ENCODE results near the gene ADCY2. TPM values are rescaled to one million over a fixed set of nuclear protein-coding genes. Genes with fewer than 3 reads are reported as not detected.

The ADCY2 gene
- total and polyA plus RNA-seq, 2 of the 13 experiments (the other 11 are each of a cell fraction or from before 2014, with no cell fraction given), result not detected

DNA sequence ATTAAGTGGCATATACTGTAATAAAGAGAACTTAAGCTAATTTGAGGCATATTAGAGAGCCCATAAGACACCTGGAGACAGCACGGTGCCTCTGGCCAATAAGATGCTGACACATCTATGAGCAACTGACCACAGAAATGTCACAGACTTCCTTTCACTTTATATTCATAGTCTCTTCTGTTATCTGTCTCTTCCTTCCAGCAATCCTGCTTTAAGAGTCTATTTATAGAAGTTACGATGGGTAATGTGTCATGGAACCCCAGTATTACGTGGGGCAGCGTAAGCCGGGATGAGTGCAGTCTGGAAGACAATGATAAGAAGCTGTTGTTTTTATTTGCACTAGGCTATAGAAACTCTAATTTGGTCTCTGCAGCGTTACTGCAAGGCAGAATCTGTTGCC, 318.2 kb downstream of the ADCY2 start (continued):
- TF ChIP-seq, protein P1, sequence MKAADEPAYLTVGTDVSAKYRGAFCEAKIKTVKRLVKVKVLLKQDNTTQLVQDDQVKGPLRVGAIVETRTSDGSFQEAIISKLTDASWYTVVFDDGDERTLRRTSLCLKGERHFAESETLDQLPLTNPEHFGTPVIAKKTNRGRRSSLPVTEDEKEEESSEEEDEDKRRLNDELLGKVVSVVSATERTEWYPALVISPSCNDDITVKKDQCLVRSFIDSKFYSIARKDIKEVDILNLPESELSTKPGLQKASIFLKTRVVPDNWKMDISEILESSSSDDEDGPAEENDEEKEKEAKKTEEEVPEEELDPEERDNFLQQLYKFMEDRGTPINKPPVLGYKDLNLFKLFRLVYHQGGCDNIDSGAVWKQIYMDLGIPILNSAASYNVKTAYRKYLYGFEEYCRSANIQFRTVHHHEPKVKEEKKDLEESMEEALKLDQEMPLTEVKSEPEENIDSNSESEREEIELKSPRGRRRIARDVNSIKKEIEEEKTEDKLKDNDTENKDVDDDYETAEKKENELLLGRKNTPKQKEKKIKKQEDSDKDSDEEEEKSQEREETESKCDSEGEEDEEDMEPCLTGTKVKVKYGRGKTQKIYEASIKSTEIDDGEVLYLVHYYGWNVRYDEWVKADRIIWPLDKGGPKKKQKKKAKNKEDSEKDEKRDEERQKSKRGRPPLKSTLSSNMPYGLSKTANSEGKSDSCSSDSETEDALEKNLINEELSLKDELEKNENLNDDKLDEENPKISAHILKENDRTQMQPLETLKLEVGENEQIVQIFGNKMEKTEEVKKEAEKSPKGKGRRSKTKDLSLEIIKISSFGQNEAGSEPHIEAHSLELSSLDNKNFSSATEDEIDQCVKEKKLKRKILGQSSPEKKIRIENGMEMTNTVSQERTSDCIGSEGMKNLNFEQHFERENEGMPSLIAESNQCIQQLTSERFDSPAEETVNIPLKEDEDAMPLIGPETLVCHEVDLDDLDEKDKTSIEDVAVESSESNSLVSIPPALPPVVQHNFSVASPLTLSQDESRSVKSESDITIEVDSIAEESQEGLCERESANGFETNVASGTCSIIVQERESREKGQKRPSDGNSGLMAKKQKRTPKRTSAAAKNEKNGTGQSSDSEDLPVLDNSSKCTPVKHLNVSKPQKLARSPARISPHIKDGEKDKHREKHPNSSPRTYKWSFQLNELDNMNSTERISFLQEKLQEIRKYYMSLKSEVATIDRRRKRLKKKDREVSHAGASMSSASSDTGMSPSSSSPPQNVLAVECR (CRISPR knock-in tag; IDR thresholded peaks at IDR 0.05; ENCODE audit: borderline replicate concordance), result no peak
- TF ChIP-seq NKX3-1 (CRISPR knock-in tag; IDR thresholded peaks at IDR 0.05) (no peak), ZNF292 (CRISPR knock-in tag; IDR thresholded peaks at IDR 0.05; ENCODE audit: borderline replicate concordance, low read depth) (no peak), E2F1 (CRISPR knock-in tag; IDR thresholded peaks at IDR 0.05) (no peak)

- no peak overlapping the region for H2AFZ ChIP-seq (ENCODE audit: low read length)
- TF ChIP-seq MEF2D (CRISPR knock-in tag; IDR thresholded peaks at IDR 0.05) (no peak), ZNF878 (CRISPR knock-in tag; IDR thresholded peaks at IDR 0.05) (no peak), PLSCR1 (CRISPR knock-in tag; IDR thresholded peaks at IDR 0.05; ENCODE audit: borderline replicate concordance) (no peak), SKI (IDR thresholded peaks at IDR 0.05; ENCODE audit: partially characterized antibody) (no peak), ZNF121 (CRISPR knock-in tag; IDR thresholded peaks at IDR 0.05) (no peak)
- TF ChIP-seq, protein P2, sequence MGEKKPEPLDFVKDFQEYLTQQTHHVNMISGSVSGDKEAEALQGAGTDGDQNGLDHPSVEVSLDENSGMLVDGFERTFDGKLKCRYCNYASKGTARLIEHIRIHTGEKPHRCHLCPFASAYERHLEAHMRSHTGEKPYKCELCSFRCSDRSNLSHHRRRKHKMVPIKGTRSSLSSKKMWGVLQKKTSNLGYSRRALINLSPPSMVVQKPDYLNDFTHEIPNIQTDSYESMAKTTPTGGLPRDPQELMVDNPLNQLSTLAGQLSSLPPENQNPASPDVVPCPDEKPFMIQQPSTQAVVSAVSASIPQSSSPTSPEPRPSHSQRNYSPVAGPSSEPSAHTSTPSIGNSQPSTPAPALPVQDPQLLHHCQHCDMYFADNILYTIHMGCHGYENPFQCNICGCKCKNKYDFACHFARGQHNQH (CRISPR knock-in tag; IDR thresholded peaks at IDR 0.05), result no peak
- TF ChIP-seq, protein P3, sequence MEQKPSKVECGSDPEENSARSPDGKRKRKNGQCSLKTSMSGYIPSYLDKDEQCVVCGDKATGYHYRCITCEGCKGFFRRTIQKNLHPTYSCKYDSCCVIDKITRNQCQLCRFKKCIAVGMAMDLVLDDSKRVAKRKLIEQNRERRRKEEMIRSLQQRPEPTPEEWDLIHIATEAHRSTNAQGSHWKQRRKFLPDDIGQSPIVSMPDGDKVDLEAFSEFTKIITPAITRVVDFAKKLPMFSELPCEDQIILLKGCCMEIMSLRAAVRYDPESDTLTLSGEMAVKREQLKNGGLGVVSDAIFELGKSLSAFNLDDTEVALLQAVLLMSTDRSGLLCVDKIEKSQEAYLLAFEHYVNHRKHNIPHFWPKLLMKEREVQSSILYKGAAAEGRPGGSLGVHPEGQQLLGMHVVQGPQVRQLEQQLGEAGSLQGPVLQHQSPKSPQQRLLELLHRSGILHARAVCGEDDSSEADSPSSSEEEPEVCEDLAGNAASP (CRISPR knock-in tag; IDR thresholded peaks at IDR 0.05; ENCODE audit: borderline replicate concordance), result no peak
- TF ChIP-seq, protein P4, sequence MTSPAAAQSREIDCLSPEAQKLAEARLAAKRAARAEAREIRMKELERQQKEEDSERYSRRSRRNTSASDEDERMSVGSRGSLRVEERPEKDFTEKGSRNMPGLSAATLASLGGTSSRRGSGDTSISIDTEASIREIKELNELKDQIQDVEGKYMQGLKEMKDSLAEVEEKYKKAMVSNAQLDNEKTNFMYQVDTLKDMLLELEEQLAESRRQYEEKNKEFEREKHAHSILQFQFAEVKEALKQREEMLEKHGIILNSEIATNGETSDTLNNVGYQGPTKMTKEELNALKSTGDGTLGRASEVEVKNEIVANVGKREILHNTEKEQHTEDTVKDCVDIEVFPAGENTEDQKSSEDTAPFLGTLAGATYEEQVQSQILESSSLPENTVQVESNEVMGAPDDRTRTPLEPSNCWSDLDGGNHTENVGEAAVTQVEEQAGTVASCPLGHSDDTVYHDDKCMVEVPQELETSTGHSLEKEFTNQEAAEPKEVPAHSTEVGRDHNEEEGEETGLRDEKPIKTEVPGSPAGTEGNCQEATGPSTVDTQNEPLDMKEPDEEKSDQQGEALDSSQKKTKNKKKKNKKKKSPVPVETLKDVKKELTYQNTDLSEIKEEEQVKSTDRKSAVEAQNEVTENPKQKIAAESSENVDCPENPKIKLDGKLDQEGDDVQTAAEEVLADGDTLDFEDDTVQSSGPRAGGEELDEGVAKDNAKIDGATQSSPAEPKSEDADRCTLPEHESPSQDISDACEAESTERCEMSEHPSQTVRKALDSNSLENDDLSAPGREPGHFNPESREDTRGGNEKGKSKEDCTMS (CRISPR knock-in tag; conservative IDR thresholded peaks at IDR 0.05), result no peak
Measured at GRCh38 chr5:7714697-7715096, 318.8 kb downstream of the ADCY2 start.

More at GRCh38 chr5:7714697-7715096, 318.8 kb downstream of the ADCY2 start:
- ATAC-seq (no peak), DNase-seq (ENCODE audit: low spot score) (no peak), FAIRE-seq (no peak)
- CTCF ChIA-PET (ENCODE audit: low intra/inter-chr PET ratio, low total read pairs), result no interaction called here
- 0 out of 5 replicates have a peak, but pooled peaks cover 0 to 5% of the 10 kb centered on the region in 2 experiments for H3K27me3 ChIP-seq (ENCODE audit: control insufficient read depth in 1 of 2, insufficient read depth in 2 of 2, low read length in 2 of 2)
- H3K4me2 ChIP-seq (ENCODE audit: low read depth, low read length), result no peak overlapping the region
- intact Hi-C loops (cut with micrococcal nuclease; ENCODE audit: unreplicated experiment) (no loop called here), in situ Hi-C loops (cut with HindIII; ENCODE audit: extremely low pct_ligation_motif_present, low pct_unique_long_range_greater_than_20kb) (no loop called here)
- no peaks in the 10 kb centered on the region for H3K36me3 ChIP-seq (replicated peaks in 1 of 2; ENCODE audit: control insufficient read depth in 1 of 2, insufficient read depth in 2 of 2, low read length in 2 of 2)
- H3K9me3 ChIP-seq (ENCODE audit: low read length), result no peaks in the 10 kb centered on the region
- POLR2A ChIA-PET, result no interaction called here
- H3K4me1 ChIP-seq (ENCODE audit: insufficient read depth, low read length), result no peaks in the 10 kb centered on the region
- no peak overlapping the region for H3K27ac ChIP-seq (ENCODE audit: extremely low read length, insufficient read depth, low read length)
- BruUV-seq (replicated peaks), result no TSS peak
- no peaks in the 10 kb centered on the region for H3K79me2 ChIP-seq (ENCODE audit: insufficient read depth, low read length)
- H3K4me3 ChIP-seq (replicated peaks in 1 of 3; ENCODE audit: insufficient read depth in 1 of 3, low read depth in 2 of 3, low read length in 3 of 3), result no peak overlapping the region
- no peaks in the 10 kb centered on the region for H4K20me1 ChIP-seq (ENCODE audit: insufficient read depth, low read length)
- H3K9ac ChIP-seq (ENCODE audit: insufficient read depth, low read depth, low read length), result no peak overlapping the region
